Measurements from ENCODE around the gene PTCD1. TPM values are rescaled to one million over a fixed set of nuclear protein-coding genes. Genes with fewer than 3 reads are reported as not detected.

Gene PTCD1
- total RNA-seq, 1 experiment from 2014 or later, result 7.6 TPM

DNA sequence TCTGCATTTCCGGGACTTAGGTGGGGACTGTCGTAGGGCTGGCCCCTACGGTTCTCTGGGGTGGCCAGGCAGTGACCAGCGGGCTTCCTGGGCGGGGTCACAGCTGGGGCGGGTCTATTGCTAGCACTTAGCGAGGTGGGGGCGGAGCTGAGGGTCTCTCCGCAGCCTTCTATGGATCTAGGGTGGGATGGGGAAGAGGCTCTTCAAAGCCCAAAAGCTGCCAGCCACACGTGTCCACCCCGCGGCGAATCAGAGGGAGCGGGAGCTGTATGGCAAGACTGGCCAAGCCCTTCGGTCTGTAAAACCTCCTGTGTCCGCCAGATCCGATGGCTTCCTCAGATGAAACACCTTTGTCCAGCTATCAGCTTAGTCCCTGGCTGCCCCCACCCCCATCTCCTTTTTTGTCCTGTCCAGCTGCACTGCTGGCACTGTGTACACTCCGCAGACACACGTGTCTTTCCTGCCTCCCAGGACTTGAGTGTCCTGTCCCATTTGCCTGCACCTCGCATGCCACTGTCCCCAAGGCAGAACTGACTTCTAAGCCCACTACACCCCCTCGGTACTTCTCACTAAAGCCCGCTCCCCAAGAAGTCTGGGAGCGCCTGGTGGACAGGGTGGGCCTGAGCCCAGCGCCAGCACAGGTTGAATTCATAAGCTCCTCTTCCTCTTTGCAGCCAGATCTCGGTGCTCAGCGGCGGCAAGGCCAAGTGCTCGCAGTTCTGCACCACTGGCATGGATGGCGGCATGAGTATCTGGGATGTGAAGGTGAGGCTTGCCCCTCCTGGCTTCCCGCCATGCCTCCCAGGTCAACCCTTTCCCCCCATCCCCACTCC, 45.0 kb downstream of the PTCD1 start:
- no peak overlapping the region for H3K27ac Mint-ChIP-seq (ENCODE audit: unreplicated experiment)
- no peaks in the 10 kb centered on the region for H3K9me3 Mint-ChIP-seq (ENCODE audit: low read depth, unreplicated experiment)
- TF ChIP-seq, protein P1, sequence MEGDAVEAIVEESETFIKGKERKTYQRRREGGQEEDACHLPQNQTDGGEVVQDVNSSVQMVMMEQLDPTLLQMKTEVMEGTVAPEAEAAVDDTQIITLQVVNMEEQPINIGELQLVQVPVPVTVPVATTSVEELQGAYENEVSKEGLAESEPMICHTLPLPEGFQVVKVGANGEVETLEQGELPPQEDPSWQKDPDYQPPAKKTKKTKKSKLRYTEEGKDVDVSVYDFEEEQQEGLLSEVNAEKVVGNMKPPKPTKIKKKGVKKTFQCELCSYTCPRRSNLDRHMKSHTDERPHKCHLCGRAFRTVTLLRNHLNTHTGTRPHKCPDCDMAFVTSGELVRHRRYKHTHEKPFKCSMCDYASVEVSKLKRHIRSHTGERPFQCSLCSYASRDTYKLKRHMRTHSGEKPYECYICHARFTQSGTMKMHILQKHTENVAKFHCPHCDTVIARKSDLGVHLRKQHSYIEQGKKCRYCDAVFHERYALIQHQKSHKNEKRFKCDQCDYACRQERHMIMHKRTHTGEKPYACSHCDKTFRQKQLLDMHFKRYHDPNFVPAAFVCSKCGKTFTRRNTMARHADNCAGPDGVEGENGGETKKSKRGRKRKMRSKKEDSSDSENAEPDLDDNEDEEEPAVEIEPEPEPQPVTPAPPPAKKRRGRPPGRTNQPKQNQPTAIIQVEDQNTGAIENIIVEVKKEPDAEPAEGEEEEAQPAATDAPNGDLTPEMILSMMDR (IDR thresholded peaks at IDR 0.05; ENCODE audit: unreplicated experiment), result no peak
- DNase-seq, result no peak
- intact Hi-C loops (cut with micrococcal nuclease; ENCODE audit: unreplicated experiment), result no loop called here
- CTCF ChIA-PET, result no interaction called here
- no peak overlapping the region for H3K4me3 Mint-ChIP-seq (ENCODE audit: low read depth, unreplicated experiment)
- peaks cover 64% of the 10 kb centered on the region for H3K36me3 Mint-ChIP-seq (ENCODE audit: insufficient read depth, unreplicated experiment)
- H3K27me3 Mint-ChIP-seq (ENCODE audit: unreplicated experiment), result no peaks in the 10 kb centered on the region
- peaks cover 2% of the 10 kb centered on the region for H3K4me1 Mint-ChIP-seq (ENCODE audit: low read depth, unreplicated experiment)
- no TSS peak for BruUV-seq (replicated peaks)

DNA sequence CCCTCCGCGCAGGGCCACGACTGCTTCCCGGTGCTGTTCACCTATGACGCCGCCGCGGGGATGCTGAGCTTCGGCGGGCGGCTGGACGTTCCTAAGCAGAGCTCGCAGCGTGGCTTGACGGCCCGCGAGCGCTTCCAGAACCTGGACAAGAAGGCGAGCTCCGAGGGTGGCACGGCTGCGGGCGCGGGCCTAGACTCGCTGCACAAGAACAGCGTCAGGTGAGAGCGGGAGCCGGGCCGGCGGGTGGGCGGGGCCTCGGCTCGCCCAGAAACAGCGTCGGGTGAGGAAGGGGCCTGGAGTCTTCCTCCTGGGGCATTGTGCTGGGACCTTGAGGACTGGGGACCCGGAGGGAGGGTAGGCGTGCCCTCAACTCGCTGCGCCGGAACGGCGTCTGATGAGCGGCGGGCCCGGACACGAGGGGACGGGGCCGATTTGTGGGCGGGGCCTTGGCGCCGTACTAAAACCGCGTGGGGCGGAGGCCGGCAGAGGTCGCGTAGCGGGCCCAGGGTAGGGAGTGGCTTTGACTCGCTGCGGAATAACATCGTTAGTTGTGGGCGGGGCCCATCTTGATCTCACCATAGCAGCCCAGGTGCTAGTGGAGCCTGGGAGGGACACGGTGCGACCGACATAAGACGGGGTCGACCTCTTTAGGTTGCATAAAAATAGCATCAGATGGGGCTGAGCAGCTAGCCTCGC, 45.8 kb downstream of the PTCD1 start:
- DNase-seq, result no peak
- intact Hi-C loops (cut with micrococcal nuclease; ENCODE audit: unreplicated experiment), result no loop called here
- no peaks in the 10 kb centered on the region for H3K4me1 Mint-ChIP-seq (ENCODE audit: low read depth, unreplicated experiment)
- no peak overlapping the region for H3K27ac Mint-ChIP-seq (ENCODE audit: unreplicated experiment)
- peaks cover 64% of the 10 kb centered on the region for H3K36me3 Mint-ChIP-seq (ENCODE audit: insufficient read depth, unreplicated experiment)
- H3K4me3 Mint-ChIP-seq (ENCODE audit: low read depth, unreplicated experiment), result no peak overlapping the region
- no TSS peak for BruUV-seq (replicated peaks)
- CTCF ChIA-PET, result no interaction called here
- no peaks in the 10 kb centered on the region for H3K27me3 Mint-ChIP-seq (ENCODE audit: unreplicated experiment)
- H3K9me3 Mint-ChIP-seq (ENCODE audit: low read depth, unreplicated experiment), result no peaks in the 10 kb centered on the region
- TF ChIP-seq, protein P1 (IDR thresholded peaks at IDR 0.05; ENCODE audit: unreplicated experiment), result no peak

DNA sequence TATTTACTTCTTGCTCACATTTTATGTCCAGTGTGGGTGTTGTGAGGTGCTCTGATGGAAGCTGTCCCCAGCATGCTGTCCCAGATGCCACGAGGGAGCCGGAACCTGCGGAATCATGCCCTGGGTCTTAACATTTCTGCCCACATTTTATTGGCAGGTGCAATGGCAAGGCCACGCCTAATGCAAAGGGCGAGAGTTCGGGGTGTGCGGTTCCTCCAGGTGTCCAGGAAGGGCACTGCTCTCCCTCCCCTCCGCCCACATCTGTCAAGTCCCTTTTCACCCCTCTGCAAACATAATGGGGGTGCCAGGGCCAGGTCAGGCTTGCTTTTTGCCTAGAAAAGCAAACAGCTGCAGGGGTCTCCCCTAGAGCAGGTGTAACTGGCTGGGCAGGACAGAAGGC, 46.6 kb downstream of the PTCD1 start:
- CTCF ChIA-PET, result interaction anchor here (0.7 kb wide), 1 partner anchor 31 kb away, joined by 5 read pairs; no protein-coding TSS in a partner anchor
- peaks cover 61% of the 10 kb centered on the region for H3K36me3 Mint-ChIP-seq (ENCODE audit: insufficient read depth, unreplicated experiment)
- no peaks in the 10 kb centered on the region for H3K27me3 Mint-ChIP-seq (ENCODE audit: unreplicated experiment)
- no peak overlapping the region for H3K4me3 Mint-ChIP-seq (ENCODE audit: low read depth, unreplicated experiment)
- intact Hi-C loops (cut with micrococcal nuclease; ENCODE audit: unreplicated experiment), result no loop called here
- no peaks in the 10 kb centered on the region for H3K9me3 Mint-ChIP-seq (ENCODE audit: low read depth, unreplicated experiment)
- BruUV-seq (replicated peaks), result no TSS peak
- no peaks in the 10 kb centered on the region for H3K4me1 Mint-ChIP-seq (ENCODE audit: low read depth, unreplicated experiment)
- DNase-seq, result no peak
- TF ChIP-seq, protein P1 (IDR thresholded peaks at IDR 0.05; ENCODE audit: unreplicated experiment), result no peak
- H3K27ac Mint-ChIP-seq (ENCODE audit: unreplicated experiment), result no peak overlapping the region

DNA sequence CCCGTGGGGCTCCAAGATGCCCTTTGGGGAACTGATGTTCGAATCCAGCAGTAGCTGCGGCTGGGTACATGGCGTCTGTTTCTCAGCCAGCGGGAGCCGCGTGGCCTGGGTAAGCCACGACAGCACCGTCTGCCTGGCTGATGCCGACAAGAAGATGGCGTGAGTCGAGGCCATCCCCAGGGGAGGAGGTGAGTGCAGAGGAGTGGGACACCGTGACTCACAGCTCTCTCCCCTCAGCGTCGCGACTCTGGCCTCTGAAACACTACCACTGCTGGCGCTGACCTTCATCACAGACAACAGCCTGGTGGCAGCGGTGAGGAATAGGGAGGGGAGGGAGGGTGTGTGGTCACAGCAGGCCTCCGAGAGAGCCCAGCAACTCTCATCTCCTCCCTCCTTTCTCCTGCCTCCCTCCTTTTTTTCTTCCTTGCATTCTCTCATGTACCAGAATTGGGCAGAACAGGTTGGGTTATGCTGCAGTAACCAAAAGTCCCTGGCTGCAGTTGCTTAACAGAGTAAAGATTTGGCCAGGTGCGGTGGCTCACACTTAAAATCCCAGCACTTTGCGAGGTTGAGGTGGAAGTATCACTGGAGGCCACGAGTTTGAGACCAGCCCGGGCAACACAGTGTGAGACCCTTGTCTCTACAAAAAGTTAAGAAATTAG, 47.5 kb downstream of the PTCD1 start:
- H3K27ac Mint-ChIP-seq (ENCODE audit: unreplicated experiment), result no peak overlapping the region
- BruUV-seq (replicated peaks), result no TSS peak
- CTCF ChIA-PET, result no interaction called here

More for the DNA sequence above, 47.5 kb downstream of the PTCD1 start:
- no peak for DNase-seq
- Mint-ChIP-seq H3K4me1 (ENCODE audit: low read depth, unreplicated experiment) (no peaks in the 10 kb centered on the region), H3K36me3 (ENCODE audit: insufficient read depth, unreplicated experiment) (peaks cover 61% of the 10 kb centered on the region), H3K27me3 (ENCODE audit: unreplicated experiment) (no peaks in the 10 kb centered on the region), H3K4me3 (ENCODE audit: low read depth, unreplicated experiment) (no peak overlapping the region), H3K9me3 (ENCODE audit: low read depth, unreplicated experiment) (no peaks in the 10 kb centered on the region)
- intact Hi-C loops (cut with micrococcal nuclease; ENCODE audit: unreplicated experiment), result no loop called here
- TF ChIP-seq, protein P1 (IDR thresholded peaks at IDR 0.05; ENCODE audit: unreplicated experiment), result no peak
